Parathyroid adenoma (tissue), 2 donors: ENCODE measurements around the gene CACNB2.

Experiments
- H2AFZ ChIP-seq: fragments of 300-600 bp; sonication (generic); one replicate; pipeline ENCODE4 v1.7.0; 2017; ENCODE audit warnings: antibody characterized with exemption, mild to moderate bottlenecking
- H3K27ac ChIP-seq: fragments of 300-600 bp; sonication (generic); one replicate; pipeline ENCODE4 v1.7.0; 2017
- H3K27me3 ChIP-seq: fragments of 300-600 bp; sonication (generic); one replicate; pipeline ENCODE4 v1.7.0; 2017; ENCODE audit warnings: low read length; ENCODE audit not compliant: control insufficient read depth, insufficient read depth
- H3K36me3 ChIP-seq: fragments of 300-600 bp; sonication (generic); one replicate; pipeline ENCODE4 v1.7.0; 2017; ENCODE audit warnings: low read length; ENCODE audit not compliant: control insufficient read depth, insufficient read depth
- H3K4me1 ChIP-seq: fragments of 300-600 bp; sonication (generic); one replicate; pipeline ENCODE4 v1.7.0; 2017; ENCODE audit warnings: control low read depth
- H3K4me2 ChIP-seq: fragments of 300-600 bp; sonication (generic); one replicate; pipeline ENCODE4 v1.7.0; 2017; ENCODE audit warnings: low read length
- H3K4me3 ChIP-seq: fragments of 300-600 bp; sonication (generic); one replicate; pipeline ENCODE4 v1.7.0; 2017; ENCODE audit warnings: low read depth, low read length
- H3K79me2 ChIP-seq: fragments of 300-600 bp; sonication (generic); one replicate; pipeline ENCODE4 v1.7.0; 2017; ENCODE audit warnings: control low read depth
- H3K9ac ChIP-seq: fragments of 300-600 bp; sonication (generic); one replicate; pipeline ENCODE4 v1.7.0; 2017; ENCODE audit warnings: mild to moderate bottlenecking
- H3K9me3 ChIP-seq: fragments of 300-600 bp; sonication (generic); one replicate; pipeline ENCODE4 v1.7.0; 2017; ENCODE audit warnings: low read length; ENCODE audit not compliant: control insufficient read depth
- CTCF ChIP-seq: fragments of 300-600 bp; sonication (generic); IDR thresholded peaks from one replicate; pipeline ENCODE4 v1.7.0; 2017; ENCODE audit warnings: antibody characterized with exemption, mild to moderate bottlenecking
- donor health status: primary hyperparathyroidism.

The CACNB2 gene

GRCh38 chr10:18474118-18474455 lies 333.9 kb downstream of the CACNB2 start:
- Histone ChIP-seq H3K4me2 (no peak overlapping the region), H3K36me3 (no peaks in the 10 kb centered on the region), H3K4me1 (no peaks in the 10 kb centered on the region), H3K9me3 (no peaks in the 10 kb centered on the region), H3K4me3 (no peak overlapping the region), H3K27ac (no peak overlapping the region), H2AFZ (no peak overlapping the region), H3K79me2 (no peaks in the 10 kb centered on the region), H3K27me3 (no peaks in the 10 kb centered on the region), H3K9ac (no peak overlapping the region)
- TF ChIP-seq CTCF: no peak

GRCh38 chr10:18476076-18476647 lies 335.9 kb downstream of the CACNB2 start:
- Histone ChIP-seq H3K4me1 (no peaks in the 10 kb centered on the region), H3K9ac (no peak overlapping the region), H3K4me3 (no peak overlapping the region), H3K9me3 (no peaks in the 10 kb centered on the region), H3K36me3 (no peaks in the 10 kb centered on the region), H3K79me2 (no peaks in the 10 kb centered on the region), H3K27ac (no peak overlapping the region), H3K27me3 (no peaks in the 10 kb centered on the region), H3K4me2 (no peak overlapping the region), H2AFZ (no peak overlapping the region)
- no peak for TF ChIP-seq CTCF

- no peak overlapping the region for H3K4me3 ChIP-seq
- no peak for TF ChIP-seq CTCF
- H2AFZ ChIP-seq: no peak overlapping the region
- no peak overlapping the region for H3K9ac ChIP-seq
- H3K36me3 ChIP-seq: no peaks in the 10 kb centered on the region
- H3K4me2 ChIP-seq: no peak overlapping the region
- H3K79me2 ChIP-seq: no peaks in the 10 kb centered on the region
- H3K4me1 ChIP-seq: no peaks in the 10 kb centered on the region
- no peaks in the 10 kb centered on the region for H3K9me3 ChIP-seq
- no peak overlapping the region for H3K27ac ChIP-seq
- no peaks in the 10 kb centered on the region for H3K27me3 ChIP-seq
Measured at GRCh38 chr10:18478354-18478753, 338.1 kb downstream of the CACNB2 start.

GRCh38 chr10:18479502-18479901 lies 339.3 kb downstream of the CACNB2 start:
- Histone ChIP-seq H3K27me3 (no peaks in the 10 kb centered on the region), H3K36me3 (no peaks in the 10 kb centered on the region), H3K9ac (no peak overlapping the region), H2AFZ (no peak overlapping the region), H3K4me1 (no peaks in the 10 kb centered on the region), H3K4me3 (no peak overlapping the region), H3K4me2 (no peak overlapping the region), H3K9me3 (no peaks in the 10 kb centered on the region), H3K27ac (no peak overlapping the region), H3K79me2 (no peaks in the 10 kb centered on the region)
- TF ChIP-seq CTCF: no peak

GRCh38 chr10:18483516-18484186 lies 343.4 kb downstream of the CACNB2 start:
- Histone ChIP-seq H3K27me3 (no peaks in the 10 kb centered on the region), H2AFZ (no peak overlapping the region), H3K4me2 (no peak overlapping the region), H3K79me2 (no peaks in the 10 kb centered on the region), H3K9ac (no peak overlapping the region), H3K36me3 (no peaks in the 10 kb centered on the region), H3K4me3 (no peak overlapping the region), H3K9me3 (no peaks in the 10 kb centered on the region), H3K4me1 (no peaks in the 10 kb centered on the region), H3K27ac (no peak overlapping the region)
- no peak for TF ChIP-seq CTCF
